Caco-2 (cell line): Measurements from ENCODE around the gene PDE4D. TPM values are rescaled to one million over a fixed set of nuclear protein-coding genes. Genes with fewer than 3 reads are reported as not detected.
"Not testable (repeated sequence)": the region's sequence is repeated elsewhere in the genome, so short reads cannot be mapped to it uniquely, and the experiment has no call there.

Experiments
- BruUV-seq: library from RNA; stranded (reverse); fragments of 400-500 nt; replicated peaks from 2 replicates; lab custom pipeline; 2021; lab: Mats Ljungman, UMichigan
- CTCF ChIA-PET: fragments of 300-600 bp; sonication (Branson Sonifier 250); formaldehyde crosslinking; loops from one replicate; lab custom pipeline; 2022; ENCODE audit warnings: antibody characterized with exemption; lab: Charles Lee
- POLR2A ChIA-PET: fragments of 300-600 bp; sonication (Branson Sonifier 250); formaldehyde crosslinking; loops from one replicate; lab custom pipeline; 2022; ENCODE audit warnings: antibody characterized with exemption; lab: Charles Lee
- DNase-seq, 2 experiments: peaks; one replicate each; pipeline versions ENCODE4 v3.0.0 to v3.0.0-alpha.2; 2020 to 2022
- H3K27me3 ChIP-seq: replicated peaks from 2 replicates; pipeline ENCODE4 v1.6.0; 2011; ENCODE audit warnings: low read length; ENCODE audit not compliant: control insufficient read depth, insufficient read depth
- H3K36me3 ChIP-seq: 2 replicates; pipeline ENCODE4 v1.5.1; 2011; ENCODE audit warnings: low read length; ENCODE audit not compliant: control insufficient read depth, insufficient read depth
- H3K4me1 ChIP-seq: fragments of 250-450 bp; sonication (Bioruptor Pico); 2 replicates; pipeline ENCODE4 v1.5.1; 2020; ENCODE audit warnings: mild to moderate bottlenecking
- H3K4me3 ChIP-seq: 2 replicates; pipeline ENCODE4 v1.5.1; 2011; ENCODE audit warnings: low read depth, mild to moderate bottlenecking, control low read depth, low read length
- H3K9me3 ChIP-seq: fragments of 250-450 bp; sonication (Bioruptor Pico); 2 replicates; pipeline ENCODE4 v1.5.1; 2020; ENCODE audit warnings: mild to moderate bottlenecking, moderate library complexity
- H3K27ac Mint-ChIP-seq: one replicate; pipeline ENCODE4 v1.8.0; 2022; ENCODE audit warnings: mixed read lengths; ENCODE audit not compliant: unreplicated experiment
- H3K27me3 Mint-ChIP-seq: one replicate; pipeline ENCODE4 v1.8.0; 2022; ENCODE audit warnings: mixed read lengths; ENCODE audit not compliant: insufficient read depth, unreplicated experiment
- H3K36me3 Mint-ChIP-seq: one replicate; pipeline ENCODE4 v1.8.0; 2022; ENCODE audit warnings: mild to moderate bottlenecking, mixed read lengths; ENCODE audit not compliant: insufficient read depth, unreplicated experiment
- H3K4me1 Mint-ChIP-seq: one replicate; pipeline ENCODE4 v1.8.0; 2022; ENCODE audit warnings: low read depth, mixed read lengths; ENCODE audit not compliant: unreplicated experiment
- H3K4me3 Mint-ChIP-seq: one replicate; pipeline ENCODE4 v1.8.0; 2022; ENCODE audit warnings: mild to moderate bottlenecking, moderate library complexity, mixed read lengths; ENCODE audit not compliant: unreplicated experiment
- H3K9me3 Mint-ChIP-seq: one replicate; pipeline ENCODE4 v1.8.0; 2022; ENCODE audit warnings: mixed read lengths; ENCODE audit not compliant: unreplicated experiment
- CTCF ChIP-seq, 2 experiments: fragments of 200-600 bp in 1 of 2; IDR thresholded peaks; 1 replicate in 1 of 2; 2 replicates in 1 of 2; pipeline versions ENCODE4 v1.5.1 to v1.8.0; 2011 to 2022; ENCODE audit warnings: antibody characterized with exemption in 1 of 2, control low read depth in 1 of 2, inconsistent platforms in 1 of 2, low read depth in 1 of 2, low read length in 1 of 2, mild to moderate bottlenecking in 1 of 2, moderate library complexity in 1 of 2; ENCODE audit not compliant: insufficient read depth in 1 of 2, severe bottlenecking in 1 of 2, unreplicated experiment in 1 of 2
- intact Hi-C: fragments of 100-400 bp; cut with micrococcal nuclease; formaldehyde crosslinking; loops from one replicate; pipeline ENCODE4 v1.10.0; 2022; ENCODE audit not compliant: unreplicated experiment
- total RNA-seq: library from RNA; stranded (reverse); gene quantifications from 2 replicates; pipeline ENCODE4 v1.2.3, GENCODE V29; 2022

PDE4D gene
- total RNA-seq, 1 experiment from 2014 or later = 89.8 TPM

DNA sequence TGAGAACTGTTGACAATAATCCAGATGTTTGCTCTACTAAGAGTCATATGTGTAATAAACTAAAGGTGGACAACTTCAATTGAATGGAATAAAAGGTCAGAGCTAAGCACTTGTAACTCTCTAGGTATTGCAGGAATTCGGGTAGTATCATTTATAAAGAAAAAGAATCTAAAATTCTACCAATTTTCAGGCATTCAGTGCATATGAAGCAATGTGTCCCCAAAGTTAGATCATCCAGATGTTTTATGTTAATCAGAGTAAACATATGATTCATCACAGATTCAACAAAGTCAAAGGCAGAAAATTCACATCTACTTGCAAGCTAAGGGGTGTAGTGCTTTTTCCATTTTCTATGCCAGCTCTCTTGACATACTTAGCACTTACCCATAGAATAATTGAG is 477.1 kb downstream of the PDE4D start:
- H3K4me3 ChIP-seq = no peak overlapping the region
- POLR2A ChIA-PET = no interaction called here

DNA sequence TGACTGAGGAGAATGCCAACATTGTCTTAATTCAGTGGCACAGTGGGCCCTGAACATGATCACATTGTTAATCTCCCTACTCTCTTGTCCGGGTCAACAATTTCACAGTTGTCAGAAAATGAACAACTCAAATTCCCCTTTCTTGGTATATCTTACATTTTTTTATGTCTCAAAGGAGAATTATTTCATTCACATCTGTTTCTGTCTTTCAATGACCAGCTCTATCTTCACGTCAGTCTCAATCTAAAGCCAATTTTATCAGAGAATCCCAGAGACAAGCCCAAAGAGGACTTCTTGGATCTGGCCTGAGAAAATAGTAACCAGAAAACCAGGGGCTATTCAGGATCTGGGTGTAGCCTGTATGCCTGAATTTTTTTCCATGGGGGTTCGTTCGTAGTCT is 477.5 kb downstream of the PDE4D start:
- peaks cover 14% of the 10 kb centered on the region for H3K4me1 Mint-ChIP-seq
- Histone ChIP-seq H3K4me3 (no peak overlapping the region), H3K36me3 (no peaks in the 10 kb centered on the region), H3K27me3 (no peaks in the 10 kb centered on the region), H3K9me3 (peaks cover 9% of the 10 kb centered on the region; the same call in 1 of the 2 replicates), H3K4me1 (peaks cover 23% of the 10 kb centered on the region)
- no peak for DNase-seq
- TF ChIP-seq CTCF (IDR thresholded peaks at IDR 0.05; ENCODE audit: insufficient read depth in 1 of 2, low read depth in 1 of 2, low read length in 1 of 2, severe bottlenecking in 1 of 2, unreplicated experiment in 1 of 2) = no peak
- no peaks in the 10 kb centered on the region for H3K27me3 Mint-ChIP-seq
- BruUV-seq = no TSS peak
- H3K4me3 Mint-ChIP-seq = no peak overlapping the region
- intact Hi-C loops = no loop called here
- no peaks in the 10 kb centered on the region for H3K36me3 Mint-ChIP-seq
- ChIA-PET POLR2A (no interaction called here), CTCF (no interaction called here)
- H3K27ac Mint-ChIP-seq = peak overlapping the region; percentile 27
- H3K9me3 Mint-ChIP-seq = peaks cover 16% of the 10 kb centered on the region

More for the DNA sequence above, 477.1 kb downstream of the PDE4D start:
- Mint-ChIP-seq H3K9me3 (peaks cover 12% of the 10 kb centered on the region), H3K4me1 (peaks cover 14% of the 10 kb centered on the region), H3K27me3 (no peaks in the 10 kb centered on the region), H3K27ac (peak overlapping the region; percentile 27), H3K36me3 (no peaks in the 10 kb centered on the region), H3K4me3 (no peak overlapping the region)
- BruUV-seq = no TSS peak
- Histone ChIP-seq H3K36me3 (no peaks in the 10 kb centered on the region), H3K4me1 (peaks cover 27% of the 10 kb centered on the region), H3K9me3 (peaks cover 6% of the 10 kb centered on the region; the same call in 1 of the 2 replicates), H3K27me3 (no peaks in the 10 kb centered on the region)
- TF ChIP-seq CTCF (IDR thresholded peaks at IDR 0.05; ENCODE audit: insufficient read depth in 1 of 2, low read depth in 1 of 2, low read length in 1 of 2, severe bottlenecking in 1 of 2, unreplicated experiment in 1 of 2) = no peak
- DNase-seq = no peak
- intact Hi-C loops = no loop called here
- CTCF ChIA-PET = no interaction called here

DNA sequence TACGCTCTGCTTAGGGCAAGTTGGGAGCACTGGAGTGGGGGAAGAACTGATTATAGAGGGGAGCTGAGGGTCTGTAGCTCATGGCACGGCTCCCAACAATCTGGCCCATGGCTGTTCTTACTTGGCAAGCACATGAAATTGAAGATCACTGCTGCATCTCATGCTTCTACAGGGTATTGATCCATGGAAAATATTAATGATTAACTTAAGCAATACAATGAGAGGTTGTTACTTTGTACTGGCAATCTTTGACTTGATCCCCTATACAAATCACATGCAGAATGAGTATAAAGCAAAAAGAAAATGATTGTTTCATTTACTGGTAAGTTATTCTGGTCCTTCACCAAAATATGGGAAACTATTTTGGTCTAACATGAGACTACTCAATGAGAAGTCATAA is 481.1 kb downstream of the PDE4D start:
- no peak overlapping the region for H3K4me3 ChIP-seq
- Mint-ChIP-seq H3K4me1 (peaks cover 8% of the 10 kb centered on the region), H3K9me3 (peaks cover 40% of the 10 kb centered on the region), H3K27ac (no peak overlapping the region), H3K27me3 (no peaks in the 10 kb centered on the region), H3K36me3 (no peaks in the 10 kb centered on the region), H3K4me3 (no peak overlapping the region)
- no peak for TF ChIP-seq CTCF (IDR thresholded peaks at IDR 0.05; ENCODE audit: insufficient read depth in 1 of 2, low read depth in 1 of 2, low read length in 1 of 2, severe bottlenecking in 1 of 2, unreplicated experiment in 1 of 2)
- no TSS peak for BruUV-seq
- no peaks in the 10 kb centered on the region for H3K36me3 ChIP-seq
- CTCF ChIA-PET = no interaction called here
- H3K4me1 ChIP-seq = peaks cover 9% of the 10 kb centered on the region
- no peaks in the 10 kb centered on the region for H3K27me3 ChIP-seq
- DNase-seq = no peak
- 0 out of 2 replicates have a peak, but pooled peaks cover 13% of the 10 kb centered on the region for H3K9me3 ChIP-seq
- intact Hi-C loops = no loop called here
- POLR2A ChIA-PET = no interaction called here

DNA sequence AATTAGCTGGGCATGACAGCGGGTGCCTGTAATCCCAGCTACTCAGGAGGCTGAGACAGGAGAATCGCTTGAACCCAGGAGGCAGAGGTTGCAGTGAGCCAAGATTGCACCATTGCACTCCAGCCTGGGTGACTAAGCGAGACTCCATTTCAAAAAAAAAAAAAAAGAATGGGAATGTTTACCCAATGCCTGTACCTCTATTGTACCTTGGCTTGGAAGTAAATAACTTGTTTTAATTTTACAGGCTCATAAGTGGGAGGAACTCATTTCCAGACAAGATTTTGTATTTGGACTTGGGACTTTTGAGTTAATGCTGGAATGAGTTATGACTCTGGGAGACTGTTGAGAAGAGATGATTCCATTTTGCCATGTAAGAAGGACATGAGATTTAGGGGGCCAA is 484.5 kb downstream of the PDE4D start:
- H3K27me3 Mint-ChIP-seq, H3K36me3 ChIP-seq, BruUV-seq, H3K4me3 Mint-ChIP-seq, POLR2A ChIA-PET, H3K27me3 ChIP-seq, intact Hi-C loops, DNase-seq, H3K4me1 ChIP-seq, CTCF ChIA-PET, H3K4me1 Mint-ChIP-seq, H3K4me3 ChIP-seq, H3K36me3 Mint-ChIP-seq, H3K27ac Mint-ChIP-seq: not testable (repeated sequence)
- H3K9me3 Mint-ChIP-seq = peaks cover 56% of the 10 kb centered on the region
- 0 out of 2 replicates have a peak, but pooled peaks cover 13% of the 10 kb centered on the region for H3K9me3 ChIP-seq
